HEK293T (cell line): Measurements from ENCODE around the gene ANO1.
"Not testable (repeated sequence)": the region's sequence is repeated elsewhere in the genome, so short reads cannot be mapped to it uniquely, and the experiment has no call there.

Experiments used
- CTCF ChIA-PET: fragments of 350-600 bp; formaldehyde crosslinking; extraction: SDS; loops from one replicate; lab custom pipeline; 2021; ENCODE audit warnings: antibody characterized with exemption, inconsistent platforms; lab: Yijun Ruan, JAX
- POLR2A ChIA-PET: fragments of 350-600 bp; formaldehyde crosslinking; extraction: SDS; loops from one replicate; lab custom pipeline; 2020; ENCODE audit warnings: antibody characterized with exemption, inconsistent platforms; lab: Yijun Ruan, JAX
- DNase-seq: peaks from one replicate; pipeline ENCODE4 v3.0.0; 2012; ENCODE audit warnings: mixed read lengths; ENCODE audit errors: extremely low spot score
- ARNT ChIP-seq: fragments of 450-650 bp; IDR thresholded peaks from 2 replicates; pipeline ENCODE4 v1.6.1; 2017; ENCODE audit warnings: mild to moderate bottlenecking
- BHLHE40 ChIP-seq: fragments of 450-650 bp; IDR thresholded peaks from 2 replicates; pipeline ENCODE4 v1.6.1; 2016; ENCODE audit warnings: mild to moderate bottlenecking, moderate library complexity, borderline replicate concordance
- CTBP1 ChIP-seq: fragments of 450-650 bp; IDR thresholded peaks from 2 replicates; pipeline ENCODE4 v1.6.1; 2016; ENCODE audit warnings: borderline replicate concordance
- ELF4 ChIP-seq: fragments of 450-650 bp; IDR thresholded peaks from 2 replicates; pipeline ENCODE4 v1.6.1; 2017; ENCODE audit warnings: antibody characterized with exemption
- FOXA1 ChIP-seq: fragments of 450-650 bp; IDR thresholded peaks from 2 replicates; pipeline ENCODE4 v1.6.1; 2016; ENCODE audit warnings: mild to moderate bottlenecking
- FOXK2 ChIP-seq: fragments of 450-650 bp; IDR thresholded peaks from 2 replicates; pipeline ENCODE4 v1.6.1; 2016; ENCODE audit warnings: mild to moderate bottlenecking
- FOXM1 ChIP-seq: fragments of 450-650 bp; IDR thresholded peaks from 2 replicates; pipeline ENCODE4 v1.6.1; 2017; ENCODE audit warnings: mild to moderate bottlenecking, borderline replicate concordance
- HDGF ChIP-seq: fragments of 450-650 bp; IDR thresholded peaks from 2 replicates; pipeline ENCODE4 v1.6.1; 2017; ENCODE audit warnings: antibody characterized with exemption, borderline replicate concordance
- L3MBTL2 ChIP-seq: fragments of 450-650 bp; conservative IDR thresholded peaks from 2 replicates; pipeline ENCODE4 v1.6.1; 2016; ENCODE audit warnings: mild to moderate bottlenecking
- LEF1 ChIP-seq: fragments of 450-650 bp; IDR thresholded peaks from 2 replicates; pipeline ENCODE4 v1.6.1; 2017; ENCODE audit warnings: mild to moderate bottlenecking, borderline replicate concordance
- NFRKB ChIP-seq: fragments of 450-650 bp; IDR thresholded peaks from 2 replicates; pipeline ENCODE4 v1.6.1; 2016; ENCODE audit warnings: mild to moderate bottlenecking, moderate library complexity
- SP1 ChIP-seq: fragments of 450-650 bp; IDR thresholded peaks from 2 replicates; pipeline ENCODE4 v1.6.1; 2017
- SUZ12 ChIP-seq: fragments of 450-650 bp; IDR thresholded peaks from 2 replicates; pipeline ENCODE4 v1.6.1; 2016; ENCODE audit warnings: mild to moderate bottlenecking
- TARDBP ChIP-seq: fragments of 450-650 bp; IDR thresholded peaks from 2 replicates; pipeline ENCODE4 v1.6.1; 2016
- ZNF384 ChIP-seq: fragments of 450-650 bp; IDR thresholded peaks from 2 replicates; pipeline ENCODE4 v1.6.1; 2016
- TF ChIP-seq, protein P1 (sequence below): fragments of 450-650 bp; IDR thresholded peaks from 2 replicates; pipeline ENCODE4 v1.6.1; 2016

ANO1 gene

DNA sequence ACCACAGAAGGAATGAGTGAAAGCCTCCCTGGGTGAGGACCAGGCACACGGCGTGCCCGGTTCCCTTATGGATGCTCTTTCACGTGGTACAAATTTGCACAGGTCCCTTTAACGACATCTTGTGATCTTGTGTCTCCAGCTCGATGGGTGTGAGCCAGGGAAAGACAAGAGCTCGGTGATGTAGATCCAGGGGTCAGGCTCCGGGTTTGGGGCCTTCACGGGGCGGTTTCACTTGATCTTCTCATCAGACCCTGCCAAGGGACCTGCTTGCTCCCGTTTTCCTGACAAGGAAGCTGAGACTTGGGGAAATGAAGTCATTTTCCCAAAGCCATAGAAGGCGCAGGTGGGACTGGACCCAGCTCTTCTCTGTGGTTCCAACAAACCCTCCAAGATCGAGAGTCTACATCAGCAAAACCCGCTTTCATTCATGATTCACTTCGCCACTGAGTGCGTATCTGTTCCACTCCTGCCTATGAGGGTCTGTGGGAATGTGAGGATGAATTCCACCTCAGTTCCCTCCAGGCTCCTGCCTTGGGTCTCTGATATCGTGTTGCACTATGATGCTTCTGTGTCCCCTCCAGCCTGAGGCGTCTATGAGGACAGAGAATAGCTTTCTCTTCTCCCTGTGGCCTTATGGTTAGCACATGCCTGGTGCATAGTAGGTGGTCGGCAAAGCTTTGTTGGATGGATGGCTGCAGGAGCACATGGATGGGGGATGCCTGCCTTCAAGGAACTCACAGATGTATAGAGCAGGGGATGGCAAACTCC is 45.0 kb upstream of the ANO1 start:
- POLR2A ChIA-PET = no interaction called here
- CTCF ChIA-PET = interaction anchor here (0.6 kb wide), 1 partner anchor 16 kb away, joined by 3 read pairs; no protein-coding TSS in a partner anchor
- no peak for DNase-seq
- TF ChIP-seq FOXK2 (no peak), FOXM1 (no peak), ARNT (no peak), LEF1 (no peak), SP1 (no peak), HDGF (no peak), ELF4 (no peak), BHLHE40 (no peak)
- TF ChIP-seq, protein P1, sequence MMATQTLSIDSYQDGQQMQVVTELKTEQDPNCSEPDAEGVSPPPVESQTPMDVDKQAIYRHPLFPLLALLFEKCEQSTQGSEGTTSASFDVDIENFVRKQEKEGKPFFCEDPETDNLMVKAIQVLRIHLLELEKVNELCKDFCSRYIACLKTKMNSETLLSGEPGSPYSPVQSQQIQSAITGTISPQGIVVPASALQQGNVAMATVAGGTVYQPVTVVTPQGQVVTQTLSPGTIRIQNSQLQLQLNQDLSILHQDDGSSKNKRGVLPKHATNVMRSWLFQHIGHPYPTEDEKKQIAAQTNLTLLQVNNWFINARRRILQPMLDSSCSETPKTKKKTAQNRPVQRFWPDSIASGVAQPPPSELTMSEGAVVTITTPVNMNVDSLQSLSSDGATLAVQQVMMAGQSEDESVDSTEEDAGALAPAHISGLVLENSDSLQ = no peak

DNA sequence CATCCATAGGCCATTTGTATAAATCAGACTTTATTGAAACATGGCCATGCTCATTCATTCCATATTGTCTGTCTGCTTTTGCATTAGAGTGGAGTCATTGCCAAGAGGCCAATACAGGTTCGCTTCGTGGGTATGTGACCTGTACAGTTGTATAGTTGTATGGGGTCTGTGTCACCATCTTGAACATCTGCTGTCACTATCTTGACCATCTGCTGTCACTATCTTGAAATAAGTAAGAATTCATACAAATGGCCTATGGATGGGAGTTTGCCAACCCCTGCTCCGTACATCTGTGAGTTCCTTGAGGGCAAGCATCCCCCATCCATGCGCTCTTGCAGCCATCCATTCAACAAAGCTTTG is 44.4 kb upstream of the ANO1 start:
- ChIA-PET POLR2A (no interaction called here), CTCF (no interaction called here)
- DNase-seq = no peak

DNA sequence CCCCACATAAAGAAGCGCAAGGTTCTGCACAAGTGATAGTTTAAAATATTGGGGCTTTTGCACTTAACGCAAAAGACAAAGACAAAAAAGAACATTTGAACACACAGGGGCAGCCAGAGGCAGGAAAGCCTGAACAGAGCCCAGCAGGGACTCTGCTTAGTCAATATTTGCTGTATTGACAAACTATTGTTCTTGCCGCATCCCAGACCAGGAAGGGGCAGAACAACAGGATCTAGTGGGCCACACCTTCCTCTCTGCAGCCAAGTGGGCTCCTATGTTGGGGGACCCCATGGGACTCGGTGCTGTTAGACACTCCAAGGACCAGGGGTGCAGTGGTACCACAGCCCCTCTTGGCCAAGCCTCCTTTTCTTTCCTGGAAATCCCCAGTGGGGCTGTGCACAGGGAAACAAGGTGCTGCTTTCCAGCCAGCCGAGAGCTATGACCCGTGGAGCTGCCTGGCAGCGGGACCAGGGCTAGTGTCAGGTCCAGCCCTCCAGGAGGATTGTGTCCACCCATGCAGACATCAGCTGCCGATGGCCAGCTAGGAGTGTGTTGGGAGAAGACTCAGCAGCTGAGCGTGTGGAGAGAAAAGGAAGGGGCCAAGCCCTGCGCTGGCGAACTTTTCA is 43.3 kb upstream of the ANO1 start:
- no peak for TF ChIP-seq ARNT
- no peak for TF ChIP-seq SUZ12
- TF ChIP-seq TARDBP = no peak
- no peak for TF ChIP-seq CTBP1
- TF ChIP-seq, protein P1 = no peak
- no peak for TF ChIP-seq ELF4
- no peak for TF ChIP-seq FOXK2
- TF ChIP-seq BHLHE40 = no peak
- TF ChIP-seq ZNF384 = no peak
- TF ChIP-seq SP1 = no peak
- TF ChIP-seq NFRKB = no peak
- DNase-seq = no peak
- ChIA-PET POLR2A (no interaction called here), CTCF (no interaction called here)

More for the DNA sequence above, 44.4 kb upstream of the ANO1 start:
- TF ChIP-seq NFRKB (no peak), ARNT (no peak), FOXA1 (no peak), ELF4 (no peak), HDGF (no peak), LEF1 (no peak), TARDBP (no peak), FOXM1 (no peak), L3MBTL2 (no peak), FOXK2 (no peak), SUZ12 (no peak), ZNF384 (no peak), CTBP1 (no peak), SP1 (no peak), BHLHE40 (no peak)
- TF ChIP-seq, protein P1 = no peak

DNA sequence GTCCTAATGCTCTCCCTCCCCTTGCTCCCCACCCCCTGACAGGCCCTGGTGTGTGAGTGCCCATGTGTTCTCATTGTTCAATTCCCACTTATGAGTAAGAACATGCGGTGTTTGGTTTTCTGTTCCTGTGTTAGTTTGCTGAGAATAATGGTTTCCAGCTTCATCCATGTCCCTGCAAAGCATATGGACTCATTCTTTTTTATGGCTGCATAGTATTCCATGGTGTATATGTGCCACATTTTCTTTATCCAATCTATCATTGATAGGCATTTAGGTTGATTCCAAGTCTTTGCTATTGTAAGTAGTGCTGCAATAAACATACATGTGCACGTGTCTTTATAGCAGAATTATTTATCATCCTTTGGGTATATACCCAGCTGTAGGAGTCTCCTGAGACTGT is 42.5 kb upstream of the ANO1 start:
- POLR2A ChIA-PET, CTCF ChIA-PET, DNase-seq: not testable (repeated sequence)

DNA sequence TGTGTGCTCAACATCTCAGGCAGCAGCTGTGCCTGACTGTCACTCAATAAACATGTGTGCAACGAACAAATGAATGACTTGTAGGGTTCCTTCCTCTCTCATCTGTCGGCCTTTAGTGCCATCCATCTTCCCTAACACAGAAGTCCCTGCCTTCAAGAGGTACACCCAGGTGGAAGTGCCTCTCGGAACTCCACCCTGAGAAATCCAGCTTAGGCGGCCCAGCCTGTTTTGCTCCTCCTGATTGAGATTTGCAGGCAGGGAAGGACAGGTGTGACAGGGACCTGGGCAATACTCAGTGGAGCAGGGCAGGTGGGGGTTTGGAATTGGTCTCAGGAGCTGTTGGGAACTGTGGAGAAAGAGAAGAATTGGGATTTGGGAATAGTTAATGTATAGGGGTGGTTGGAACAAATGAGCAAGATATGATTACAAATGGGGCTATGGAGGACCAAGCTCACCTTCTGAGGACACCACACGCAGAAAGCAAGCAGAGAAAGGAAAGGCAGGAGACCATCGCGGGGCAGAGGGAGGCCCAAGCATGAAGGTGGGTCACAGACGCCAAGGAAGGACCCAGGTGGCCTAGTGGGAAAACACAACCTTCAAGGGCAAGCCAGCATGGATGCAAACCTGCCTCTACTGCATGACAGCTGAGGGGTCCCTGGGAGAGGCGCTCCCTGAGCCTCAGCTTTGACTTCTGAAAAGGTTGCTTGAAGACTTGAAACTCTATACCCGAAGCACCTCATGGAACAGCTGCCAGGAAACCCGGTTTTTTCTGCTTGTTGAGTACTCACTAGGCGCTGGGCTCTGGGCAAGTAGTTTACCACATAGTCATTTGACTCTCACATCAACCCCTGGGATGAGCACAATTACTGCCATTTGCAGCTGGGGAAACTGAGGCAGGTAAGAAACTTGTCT is 40.9 kb upstream of the ANO1 start:
- ChIA-PET CTCF (no interaction called here), POLR2A (no interaction called here)
- TF ChIP-seq SUZ12 = no peak
- no peak for TF ChIP-seq ARNT
- TF ChIP-seq CTBP1 = no peak
- TF ChIP-seq L3MBTL2 = no peak
- TF ChIP-seq BHLHE40 = no peak
- no peak for TF ChIP-seq FOXK2
- TF ChIP-seq FOXA1 = no peak
- no peak for TF ChIP-seq ELF4
- no peak for TF ChIP-seq FOXM1
- TF ChIP-seq, protein P1 = no peak
- TF ChIP-seq NFRKB = no peak
- no peak for TF ChIP-seq LEF1
- TF ChIP-seq ZNF384 = no peak
- no peak for DNase-seq
